BE2C (cell line): ENCODE data around the gene RALGPS2.

Experiments
- DNase-seq: peaks from one replicate; pipeline ENCODE4 v3.0.0-alpha.2; 2020
- H3K27me3 ChIP-seq: fragments of 250-450 bp; sonication (Bioruptor Pico); 2 replicates; pipeline ENCODE4 v1.5.1; 2020; ENCODE audit warnings: mild to moderate bottlenecking
- H3K36me3 ChIP-seq: fragments of 250-450 bp; sonication (Bioruptor Pico); 2 replicates; pipeline ENCODE4 v1.5.1; 2020; ENCODE audit warnings: mild to moderate bottlenecking
- H3K4me1 ChIP-seq: fragments of 250-450 bp; sonication (Bioruptor Pico); 2 replicates; pipeline ENCODE4 v1.5.1; 2020
- H3K4me3 ChIP-seq: 2 replicates; pipeline ENCODE4 v1.5.1; 2011; ENCODE audit warnings: low read depth, low read length
- H3K9me3 ChIP-seq: fragments of 250-450 bp; sonication (Bioruptor Pico); 2 replicates; pipeline ENCODE4 v1.5.1; 2020
- TF ChIP-seq, protein P1 (sequence below): IDR thresholded peaks from 2 replicates; pipeline ENCODE4 v1.5.1; 2012; ENCODE audit warnings: mild to moderate bottlenecking, low read depth, low read length

RALGPS2 gene

DNA sequence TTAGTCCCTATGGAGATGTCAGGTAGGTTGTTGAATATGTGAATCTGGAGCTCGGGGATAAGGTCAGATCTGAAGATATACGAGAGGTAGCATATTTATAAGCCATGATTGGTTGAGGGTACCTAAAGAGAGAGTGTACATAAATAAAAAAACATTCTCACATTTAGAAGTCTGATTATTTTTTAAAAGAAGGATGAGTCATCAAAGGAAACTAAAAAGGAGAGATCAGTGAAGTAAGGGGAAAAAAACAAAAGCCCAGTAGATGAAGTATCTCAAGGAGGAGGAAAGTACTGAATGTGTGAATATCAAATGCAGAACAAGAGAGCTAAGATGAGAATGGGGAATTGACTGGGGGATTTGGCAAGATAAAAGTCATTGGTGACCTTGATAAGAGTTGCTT, 161.5 kb downstream of the RALGPS2 start:
- Histone ChIP-seq H3K9me3 (no peaks in the 10 kb centered on the region), H3K36me3 (no peaks in the 10 kb centered on the region), H3K4me3 (no peak overlapping the region), H3K4me1 (no peaks in the 10 kb centered on the region), H3K27me3 (no peaks in the 10 kb centered on the region)
- TF ChIP-seq, protein P1, sequence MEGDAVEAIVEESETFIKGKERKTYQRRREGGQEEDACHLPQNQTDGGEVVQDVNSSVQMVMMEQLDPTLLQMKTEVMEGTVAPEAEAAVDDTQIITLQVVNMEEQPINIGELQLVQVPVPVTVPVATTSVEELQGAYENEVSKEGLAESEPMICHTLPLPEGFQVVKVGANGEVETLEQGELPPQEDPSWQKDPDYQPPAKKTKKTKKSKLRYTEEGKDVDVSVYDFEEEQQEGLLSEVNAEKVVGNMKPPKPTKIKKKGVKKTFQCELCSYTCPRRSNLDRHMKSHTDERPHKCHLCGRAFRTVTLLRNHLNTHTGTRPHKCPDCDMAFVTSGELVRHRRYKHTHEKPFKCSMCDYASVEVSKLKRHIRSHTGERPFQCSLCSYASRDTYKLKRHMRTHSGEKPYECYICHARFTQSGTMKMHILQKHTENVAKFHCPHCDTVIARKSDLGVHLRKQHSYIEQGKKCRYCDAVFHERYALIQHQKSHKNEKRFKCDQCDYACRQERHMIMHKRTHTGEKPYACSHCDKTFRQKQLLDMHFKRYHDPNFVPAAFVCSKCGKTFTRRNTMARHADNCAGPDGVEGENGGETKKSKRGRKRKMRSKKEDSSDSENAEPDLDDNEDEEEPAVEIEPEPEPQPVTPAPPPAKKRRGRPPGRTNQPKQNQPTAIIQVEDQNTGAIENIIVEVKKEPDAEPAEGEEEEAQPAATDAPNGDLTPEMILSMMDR = no peak
- no peak for DNase-seq

DNA sequence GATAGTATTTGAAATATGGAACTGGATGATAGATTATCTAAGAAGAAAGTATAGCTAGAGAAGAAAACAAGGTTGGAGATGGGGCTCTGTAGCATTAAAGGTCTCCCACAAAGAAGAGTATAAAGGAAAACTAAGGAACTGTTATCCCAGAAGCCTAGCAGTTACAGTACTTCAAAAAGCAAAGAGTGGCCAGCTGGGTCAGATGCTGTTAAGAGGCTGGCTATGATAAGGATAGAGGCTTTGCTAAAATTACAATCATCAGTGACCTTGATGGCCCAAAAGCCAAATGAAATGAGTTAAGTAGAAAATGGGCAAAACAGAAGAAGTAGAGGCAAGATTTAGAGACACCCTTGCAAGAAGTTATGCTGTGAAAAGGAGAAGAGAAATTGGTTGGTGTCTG, 170.9 kb downstream of the RALGPS2 start:
- Histone ChIP-seq H3K9me3 (no peaks in the 10 kb centered on the region), H3K4me3 (no peak overlapping the region)
- TF ChIP-seq, protein P1 = no peak

DNA sequence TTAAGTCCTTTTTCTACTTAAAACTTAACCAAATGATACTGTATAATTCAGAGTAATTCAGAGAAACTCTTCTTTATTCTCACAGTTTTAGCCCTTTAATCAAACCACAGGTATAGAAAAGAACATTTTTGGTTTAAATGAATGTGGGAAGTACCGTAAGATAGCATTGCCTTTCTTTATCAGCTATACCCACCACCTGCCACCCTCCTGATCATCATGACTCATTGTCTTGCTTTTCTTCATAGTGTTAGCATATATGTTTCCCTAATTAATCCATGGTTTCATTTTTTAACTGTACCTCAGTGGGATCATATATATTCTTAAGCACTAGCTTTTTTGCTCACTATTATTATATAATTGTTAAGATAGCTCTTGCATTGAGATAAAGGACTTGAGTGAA, 173.4 kb downstream of the RALGPS2 start:
- Histone ChIP-seq H3K9me3 (no peaks in the 10 kb centered on the region), H3K4me3 (no peak overlapping the region), H3K4me1 (no peaks in the 10 kb centered on the region), H3K27me3 (no peaks in the 10 kb centered on the region), H3K36me3 (no peaks in the 10 kb centered on the region)
- TF ChIP-seq, protein P1 = no peak
- no peak for DNase-seq

More for the DNA sequence above, 170.9 kb downstream of the RALGPS2 start:
- no peaks in the 10 kb centered on the region for H3K4me1 ChIP-seq
- DNase-seq = no peak
- 0 out of 2 replicates have a peak, but pooled peaks cover 3% of the 10 kb centered on the region for H3K27me3 ChIP-seq
- no peaks in the 10 kb centered on the region for H3K36me3 ChIP-seq

DNA sequence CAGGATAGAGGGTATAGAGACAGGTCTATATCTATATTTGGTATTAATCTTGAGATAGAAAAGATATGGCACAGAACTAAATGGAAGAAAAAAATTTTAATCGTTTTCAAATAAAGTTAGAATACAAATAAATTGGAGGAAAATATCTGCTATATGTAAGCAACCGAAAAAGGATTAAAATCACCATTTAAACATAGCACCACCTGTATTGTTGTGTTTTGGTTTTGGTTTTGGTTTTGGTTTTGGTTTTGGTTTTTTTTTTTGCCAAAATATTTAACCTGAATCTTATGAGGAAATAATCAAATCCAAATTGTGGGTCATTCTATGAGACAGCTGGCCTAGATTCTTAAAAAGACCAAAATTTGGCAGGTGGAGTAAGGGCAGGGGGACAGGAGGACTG, 174.4 kb downstream of the RALGPS2 start:
- Histone ChIP-seq H3K36me3 (no peaks in the 10 kb centered on the region), H3K4me1 (no peaks in the 10 kb centered on the region), H3K9me3 (no peaks in the 10 kb centered on the region), H3K4me3 (no peak overlapping the region), H3K27me3 (no peaks in the 10 kb centered on the region)
- DNase-seq = no peak
- TF ChIP-seq, protein P1 = no peak

DNA sequence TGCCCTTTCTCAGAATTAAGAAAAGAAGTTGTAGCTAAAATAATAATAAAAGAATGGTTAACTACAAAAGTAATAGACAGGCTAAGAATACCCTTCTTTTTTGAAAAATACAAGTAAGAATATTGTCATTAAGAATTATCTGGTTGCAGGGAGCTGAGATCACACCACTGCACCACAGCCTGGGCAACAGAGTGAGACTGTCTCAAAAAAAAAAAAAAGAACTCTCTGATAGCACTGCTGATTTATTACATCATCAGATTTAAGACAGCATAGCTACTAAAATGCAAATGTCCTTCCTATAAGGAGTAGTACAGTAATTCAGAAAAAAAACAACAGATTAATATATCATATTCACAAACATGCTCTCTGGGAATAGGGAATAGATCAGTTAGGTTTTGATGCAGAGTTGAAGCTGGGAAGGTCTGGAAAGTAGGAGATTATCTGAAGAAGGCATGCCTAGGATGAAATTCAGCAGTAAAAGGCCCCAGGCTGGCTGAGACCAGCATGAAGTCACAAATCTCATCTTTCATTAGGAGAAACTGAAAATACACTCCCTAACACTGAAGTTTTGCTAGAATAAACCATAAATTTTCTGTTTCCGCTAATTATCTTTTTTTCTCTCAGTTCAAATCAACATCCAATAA, 176.6 kb downstream of the RALGPS2 start:
- H3K36me3 ChIP-seq = no peaks in the 10 kb centered on the region
- TF ChIP-seq, protein P1 = no peak
- H3K9me3 ChIP-seq = no peaks in the 10 kb centered on the region
- H3K4me1 ChIP-seq = no peaks in the 10 kb centered on the region
- no peak overlapping the region for H3K4me3 ChIP-seq
- no peak for DNase-seq
- no peaks in the 10 kb centered on the region for H3K27me3 ChIP-seq

DNA sequence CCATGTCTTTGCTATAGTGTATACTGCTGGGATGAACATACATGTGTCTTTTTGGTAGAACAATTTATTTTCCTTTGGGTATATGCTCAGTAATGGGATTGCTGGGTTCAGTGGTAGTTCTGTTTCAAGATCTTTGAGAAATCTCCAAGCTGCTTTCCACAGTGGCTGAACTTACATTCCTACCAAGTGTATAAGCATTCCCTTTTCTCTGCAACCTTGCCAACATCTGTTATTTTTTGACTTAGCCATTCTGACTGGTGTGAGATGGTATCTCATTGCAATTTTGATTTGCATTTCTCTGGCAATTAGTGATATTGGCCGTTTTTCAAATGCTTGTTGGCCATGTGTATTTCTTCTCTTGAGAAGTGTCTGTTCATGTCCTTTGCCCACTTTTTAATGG, 183.3 kb downstream of the RALGPS2 start:
- DNase-seq = no peak
- TF ChIP-seq, protein P1 = no peak

More for the DNA sequence above, 183.3 kb downstream of the RALGPS2 start:
- Histone ChIP-seq H3K4me3 (no peak overlapping the region), H3K27me3 (no peaks in the 10 kb centered on the region), H3K36me3 (no peaks in the 10 kb centered on the region), H3K9me3 (no peaks in the 10 kb centered on the region), H3K4me1 (no peaks in the 10 kb centered on the region)
